Right hindlimb (tissue), 1 donor: Measurements from ENCODE around the gene TRMT1.
"Not testable (repeated sequence)": the region's sequence is repeated elsewhere in the genome, so short reads cannot be mapped to it uniquely, and the experiment has no call there.

ENCODE experiments used
- DNase-seq: peaks from one replicate; pipeline ENCODE4 v3.0.0-alpha.2; 2018

TRMT1 gene

DNA sequence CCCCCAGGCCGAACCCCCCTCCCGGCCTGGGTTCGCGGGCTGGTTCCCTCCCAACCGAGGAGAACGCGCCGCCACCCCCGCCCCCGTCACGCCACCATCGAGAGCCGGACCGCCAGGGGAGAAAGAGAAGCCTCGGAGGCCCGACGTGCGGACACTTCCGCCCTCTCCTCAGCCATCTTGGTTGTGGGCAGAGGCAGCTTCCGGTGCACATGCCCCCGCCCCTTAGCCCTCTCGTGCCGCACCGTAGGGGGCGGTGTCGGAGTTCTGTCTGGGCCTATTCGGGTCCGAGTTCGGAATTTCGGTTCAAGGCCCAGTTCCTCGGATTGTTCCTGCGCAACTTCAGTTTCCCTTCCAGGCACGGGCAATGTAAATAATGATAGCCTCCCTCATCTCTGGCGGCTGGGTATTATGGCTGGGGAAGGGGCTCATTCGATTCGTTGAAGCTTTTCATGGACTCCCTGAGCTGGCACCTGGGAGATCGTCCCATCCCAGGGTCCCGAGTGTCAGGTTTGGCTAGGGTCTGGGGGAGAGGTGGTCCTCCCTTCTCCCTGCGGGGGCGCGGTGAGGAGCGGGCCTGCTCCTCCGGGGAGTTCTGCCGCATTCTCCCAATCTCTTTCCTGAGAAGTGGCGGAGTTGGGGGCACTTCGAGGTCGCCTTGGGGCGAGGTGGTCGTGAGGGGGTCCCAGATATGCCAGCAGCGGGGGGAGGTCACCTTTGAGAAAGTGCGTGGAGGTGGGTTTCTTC lies 33.8 kb upstream of the TRMT1 start, which contains the start of the genes IER2 and STX10:
Gene IER2 (plus strand): TSS at position 225 of the 744 bp plus-strand sequence. CDS start 2,776 bp downstream, outside the sequence.
Gene STX10 (minus strand): TSS at position 189 of the 744 bp plus-strand sequence. CDS start 202 bp downstream, outside the sequence.
- DNase-seq, result peak; percentile 96

DNA sequence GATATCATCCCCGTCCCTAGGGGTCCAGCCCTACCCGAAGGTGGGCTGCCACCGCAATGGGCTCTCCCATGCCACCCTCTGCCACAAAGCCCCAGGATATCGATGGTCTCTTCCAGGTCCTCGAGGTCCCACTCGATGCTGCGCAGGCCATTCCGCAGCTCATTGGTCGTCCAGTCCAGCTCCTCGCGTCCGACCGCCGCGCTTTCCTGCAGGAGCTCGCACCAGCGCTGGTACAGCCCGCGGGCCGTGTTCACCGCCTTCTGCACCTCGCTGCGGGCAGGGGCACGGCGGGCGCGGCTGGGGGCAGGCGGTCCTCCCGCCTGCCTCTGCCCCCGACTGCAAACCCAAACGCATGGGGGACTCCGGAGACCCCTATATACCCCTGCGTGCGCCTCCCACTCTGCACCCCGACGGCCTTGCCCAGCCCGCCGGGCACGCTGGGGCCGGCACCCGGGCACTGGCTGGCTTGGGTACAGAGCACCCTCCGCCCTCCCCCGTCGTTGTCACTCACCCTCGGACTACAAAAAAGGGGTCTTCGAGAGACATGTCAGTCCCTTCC lies 33.2 kb upstream of the TRMT1 start:
- peak; percentile 66 for DNase-seq

DNA sequence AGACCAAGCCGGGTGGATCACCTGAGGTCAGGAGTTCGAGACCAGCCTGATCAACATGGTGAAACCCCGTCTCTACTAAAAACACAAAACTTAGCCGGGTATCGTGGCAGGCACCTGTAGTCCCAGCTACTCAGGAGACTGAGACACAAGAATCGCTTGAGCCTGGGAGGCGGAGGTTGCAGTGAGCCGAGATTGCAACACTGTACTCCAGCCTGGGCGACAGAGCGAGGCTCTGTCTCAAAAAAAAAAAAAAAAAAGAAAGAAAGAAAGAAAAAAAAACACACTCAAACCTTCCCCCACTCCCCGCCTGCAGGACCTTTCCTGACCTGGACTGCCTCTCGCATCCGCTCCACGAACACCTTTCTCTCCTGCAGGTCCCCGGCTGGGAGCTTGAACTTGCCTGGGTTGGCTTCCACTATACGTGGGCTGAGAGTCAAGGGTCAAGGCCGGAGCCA lies 32.7 kb upstream of the TRMT1 start:
- not testable (repeated sequence) for DNase-seq

DNA sequence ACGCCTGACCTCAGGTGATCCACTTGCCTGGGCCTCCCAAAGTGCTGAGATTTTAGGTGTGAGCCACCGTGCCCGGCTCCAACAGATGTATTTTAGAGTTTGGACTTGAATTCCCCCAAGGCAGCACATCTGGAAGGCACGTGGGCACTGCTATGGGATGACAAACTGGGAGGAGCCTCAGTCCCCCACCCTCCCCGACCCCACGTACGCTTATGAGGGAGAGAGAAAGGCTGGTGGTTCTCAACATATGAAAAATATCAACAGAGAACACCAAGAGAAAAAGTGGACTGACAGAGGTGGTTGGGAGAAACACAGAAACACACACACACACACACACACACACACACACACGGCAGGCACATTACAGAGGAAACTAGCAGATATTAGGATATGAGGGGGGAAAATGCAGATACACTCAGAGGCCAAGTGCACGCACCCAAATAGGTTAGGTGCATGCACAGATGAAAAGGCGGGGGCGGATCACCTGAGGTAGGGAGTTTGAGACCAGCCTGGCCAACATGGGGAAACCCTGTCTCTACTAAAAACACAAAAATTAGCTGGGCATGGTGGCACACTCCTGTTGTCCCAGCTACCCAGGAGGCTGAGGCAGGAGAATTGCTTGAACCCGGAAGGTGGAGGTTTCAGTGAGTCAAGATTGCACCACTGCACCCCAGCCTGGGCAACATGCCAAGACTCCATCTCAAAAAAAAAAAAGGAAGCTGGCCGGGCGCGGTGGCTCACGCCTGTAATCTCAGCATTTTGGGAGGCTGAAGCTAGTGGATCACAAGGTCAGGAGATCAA lies 30.4 kb upstream of the TRMT1 start:
- DNase-seq, result no peak

DNA sequence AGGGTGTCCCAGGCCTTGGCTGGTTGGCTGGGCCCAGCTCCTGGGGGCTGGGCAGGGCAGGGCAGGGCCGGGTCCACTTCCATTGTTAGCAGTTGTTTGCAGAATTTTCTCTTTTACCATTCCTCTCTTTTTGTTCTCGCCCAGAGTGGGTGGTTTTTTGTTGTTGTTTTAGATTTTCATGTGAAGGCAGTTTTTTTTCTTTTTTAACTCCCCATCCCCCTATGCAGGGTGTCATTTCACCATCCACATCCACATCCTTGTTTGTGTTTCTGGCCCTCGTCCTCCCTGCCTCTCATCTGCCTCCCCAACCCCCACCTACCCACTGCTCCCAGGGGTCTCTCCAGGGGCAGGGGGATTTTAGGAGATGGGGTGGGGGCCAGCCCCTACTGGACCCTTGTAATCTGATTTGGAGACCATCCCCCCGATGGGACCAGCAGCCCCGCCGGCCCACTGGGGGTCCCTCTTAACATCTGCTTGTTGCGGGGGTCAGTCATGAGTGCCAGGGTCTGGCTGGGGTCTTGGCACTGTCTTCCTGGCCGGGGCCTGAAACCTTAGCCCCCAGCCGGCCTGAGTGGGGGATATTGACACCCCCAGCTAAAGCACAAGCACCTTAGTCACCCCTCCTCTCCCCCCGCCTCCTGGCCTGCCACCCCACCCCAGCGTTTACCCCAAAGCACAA lies 23.2 kb upstream of the TRMT1 start:
- no peak for DNase-seq

DNA sequence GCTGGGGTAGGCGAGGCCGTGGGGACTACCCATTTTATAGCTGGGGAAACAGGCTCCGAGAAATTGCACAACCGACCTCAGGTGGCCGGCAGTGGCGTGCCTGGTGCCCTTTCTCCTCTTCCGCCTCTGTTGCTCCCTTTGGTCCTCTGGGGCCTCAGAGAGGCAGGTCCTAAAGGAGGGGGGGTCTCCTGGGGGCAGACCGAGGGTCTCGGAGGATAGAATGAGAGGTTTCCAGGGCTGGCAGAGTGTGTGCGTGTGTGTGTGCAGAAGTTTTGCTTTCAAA lies 22.3 kb upstream of the TRMT1 start:
- DNase-seq, result no peak

DNA sequence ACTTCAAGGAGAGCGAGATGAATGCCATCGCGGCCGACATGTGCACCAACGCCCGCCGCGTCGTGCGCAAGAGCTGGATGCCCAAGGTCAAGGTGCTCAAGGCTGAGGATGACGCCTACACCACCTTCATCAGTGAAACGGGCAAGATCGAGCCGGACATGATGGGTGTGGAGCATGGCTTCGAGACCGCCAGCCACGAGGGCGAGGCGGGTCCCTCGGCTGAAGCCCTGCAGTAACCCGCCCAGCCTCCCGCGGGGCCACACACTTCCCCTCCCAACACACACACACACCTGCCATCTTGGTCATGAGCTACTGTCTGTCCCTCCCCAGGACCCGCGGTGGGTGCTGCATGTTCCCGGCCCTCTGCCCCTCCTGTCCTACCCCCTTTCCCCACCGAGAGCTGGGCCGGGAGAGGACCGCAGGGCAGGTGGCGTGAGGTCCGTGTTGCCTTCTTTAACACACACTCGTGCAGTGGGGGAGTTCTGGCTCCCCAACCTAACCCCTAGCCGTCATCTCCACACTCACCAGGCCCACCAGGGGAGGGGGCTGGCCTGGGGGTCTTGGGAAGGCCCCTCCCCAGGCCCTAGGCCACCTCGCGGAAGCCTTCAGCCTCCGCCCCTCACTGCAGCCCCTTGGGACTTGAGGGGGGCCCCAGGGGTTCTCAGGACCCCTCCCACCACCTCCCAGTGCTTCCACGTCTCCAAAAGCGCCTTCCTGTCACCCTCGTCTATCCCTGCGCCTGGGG lies 21.8 kb upstream of the TRMT1 start:
- DNase-seq, result no peak

DNA sequence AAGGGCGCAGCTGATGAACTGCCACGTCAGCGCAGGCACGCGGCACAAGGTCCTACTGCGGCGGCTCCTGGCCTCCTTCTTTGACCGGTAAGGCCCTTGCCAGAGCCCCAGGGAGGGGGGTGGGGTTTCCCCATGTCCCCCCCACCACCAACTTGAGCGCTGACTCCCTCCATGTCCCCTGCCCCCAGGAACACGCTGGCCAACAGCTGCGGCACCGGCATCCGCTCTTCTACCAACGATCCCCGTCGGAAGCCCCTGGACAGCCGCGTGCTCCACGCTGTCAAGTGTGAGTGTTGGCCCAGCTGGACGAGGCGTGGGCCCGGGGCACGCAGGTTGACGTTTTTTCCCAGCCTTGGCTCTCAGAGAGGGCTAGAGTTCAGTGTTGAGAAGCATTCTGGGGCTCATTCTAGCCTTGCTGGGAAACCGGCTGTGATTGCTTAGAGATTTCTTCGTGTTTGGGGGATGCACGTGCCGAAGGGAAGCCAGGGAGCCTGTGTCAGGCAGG lies 20.8 kb upstream of the TRMT1 start:
- DNase-seq, result no peak

DNA sequence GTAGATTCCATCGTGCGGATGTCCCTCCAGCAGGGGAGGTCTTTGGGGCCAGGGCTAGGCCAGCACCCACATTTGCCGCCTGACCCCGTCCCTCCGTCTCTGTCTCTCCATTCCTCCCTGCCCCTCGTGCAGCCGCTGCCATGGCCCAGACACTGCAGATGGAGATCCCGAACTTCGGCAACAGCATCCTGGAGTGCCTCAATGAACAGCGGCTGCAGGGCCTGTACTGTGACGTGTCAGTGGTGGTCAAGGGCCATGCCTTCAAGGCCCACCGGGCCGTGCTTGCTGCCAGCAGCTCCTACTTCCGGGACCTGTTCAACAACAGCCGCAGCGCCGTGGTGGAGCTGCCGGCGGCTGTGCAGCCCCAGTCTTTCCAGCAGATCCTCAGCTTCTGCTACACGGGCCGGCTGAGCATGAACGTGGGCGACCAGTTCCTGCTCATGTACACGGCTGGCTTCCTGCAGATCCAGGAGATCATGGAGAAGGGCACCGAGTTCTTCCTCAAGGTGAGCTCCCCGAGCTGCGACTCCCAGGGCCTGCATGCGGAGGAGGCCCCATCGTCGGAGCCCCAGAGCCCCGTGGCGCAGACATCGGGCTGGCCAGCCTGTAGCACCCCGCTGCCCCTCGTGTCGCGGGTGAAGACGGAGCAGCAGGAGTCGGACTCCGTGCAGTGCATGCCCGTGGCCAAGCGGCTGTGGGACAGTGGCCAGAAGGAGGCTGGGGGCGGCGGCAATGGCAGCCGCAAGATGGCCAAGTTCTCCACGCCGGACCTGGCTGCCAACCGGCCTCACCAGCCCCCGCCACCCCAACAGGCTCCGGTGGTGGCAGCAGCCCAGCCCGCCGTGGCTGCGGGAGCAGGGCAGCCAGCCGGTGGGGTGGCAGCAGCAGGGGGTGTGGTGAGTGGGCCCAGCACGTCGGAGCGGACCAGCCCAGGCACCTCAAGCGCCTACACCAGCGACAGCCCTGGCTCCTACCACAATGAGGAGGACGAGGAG lies 18.8 kb upstream of the TRMT1 start:
- no peak for DNase-seq

DNA sequence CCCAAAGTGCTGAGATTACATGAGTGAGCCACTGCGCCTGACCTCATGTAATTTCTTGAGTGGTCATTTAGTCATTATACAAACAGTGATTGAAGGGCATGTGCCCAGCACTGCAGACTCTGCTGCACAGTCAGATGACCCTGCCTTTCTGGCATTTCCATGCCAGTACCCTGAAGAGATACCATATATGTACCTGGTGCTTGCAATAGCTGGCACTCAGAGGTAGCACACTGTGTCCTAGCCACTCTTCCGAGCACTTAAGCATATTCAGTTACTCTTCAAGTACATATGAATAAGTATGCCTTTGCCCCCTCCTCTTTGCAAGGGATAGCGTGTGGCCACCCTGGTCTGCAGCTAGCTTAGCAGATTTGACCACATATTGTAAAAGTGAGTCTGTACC lies 18.1 kb upstream of the TRMT1 start:
- DNase-seq, result no peak

DNA sequence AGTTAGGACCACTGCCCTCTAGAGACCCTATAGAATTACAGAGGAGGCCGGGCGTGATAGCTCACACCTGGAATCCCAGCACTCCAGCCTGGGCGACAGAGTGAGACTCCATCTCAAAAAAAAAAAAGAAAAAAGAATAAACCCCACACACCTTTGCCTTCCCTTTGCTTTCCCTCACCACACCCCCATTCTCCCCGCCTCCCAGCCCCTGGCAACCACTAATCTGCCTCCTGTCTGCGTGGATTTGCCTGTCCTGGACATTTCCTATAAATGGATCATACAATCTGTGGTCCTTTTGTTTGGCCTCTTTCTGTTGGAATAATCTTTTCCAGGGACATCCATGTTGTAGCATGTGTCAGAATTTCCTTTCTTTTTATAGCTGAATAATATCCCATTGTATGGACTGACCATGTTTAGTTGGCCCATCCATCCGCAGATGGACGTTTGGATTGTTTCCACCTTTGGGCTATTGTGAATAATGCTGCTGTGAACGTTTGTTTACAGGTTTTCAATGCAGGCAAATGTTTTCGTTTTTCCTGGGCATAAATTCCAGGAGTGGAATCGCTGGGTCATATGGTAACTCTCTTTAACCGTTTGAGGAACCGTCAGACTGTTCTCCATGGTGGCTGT lies 16.8 kb upstream of the TRMT1 start:
- no peak for DNase-seq

DNA sequence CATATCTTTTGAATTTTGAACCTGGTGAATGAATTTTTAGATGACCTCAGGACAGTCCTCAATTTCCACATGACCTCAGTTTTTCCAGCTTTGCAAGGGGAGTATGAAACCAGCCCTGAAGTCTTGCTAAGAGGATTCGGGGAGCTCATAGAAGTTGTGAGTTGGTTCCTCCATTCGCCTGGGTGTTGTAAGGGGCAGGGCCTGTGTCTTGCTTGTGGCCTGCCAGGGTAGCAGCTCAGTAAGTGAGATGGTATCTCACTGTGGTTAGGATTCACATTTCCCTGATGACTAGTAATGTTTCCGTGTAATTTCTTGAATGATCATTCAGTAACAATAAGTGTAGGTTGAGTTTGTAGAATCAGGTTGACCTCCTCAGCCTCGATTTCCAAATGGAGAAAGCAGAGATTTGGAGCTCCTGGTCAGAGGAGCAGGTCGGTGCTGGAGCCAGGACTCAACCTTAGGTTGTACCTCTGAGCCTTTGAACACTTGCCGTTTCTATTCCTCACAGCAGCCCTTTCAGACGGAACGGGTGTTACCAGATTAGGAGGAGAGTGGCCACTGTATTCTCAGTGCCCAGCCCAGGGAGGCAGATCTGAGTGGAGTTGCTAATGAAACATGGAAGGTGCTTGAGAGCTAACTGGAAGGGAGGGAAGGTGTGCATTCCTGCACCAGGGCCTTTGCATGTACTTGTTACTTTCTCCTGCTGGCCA lies 16.1 kb upstream of the TRMT1 start:
- DNase-seq, result no peak

DNA sequence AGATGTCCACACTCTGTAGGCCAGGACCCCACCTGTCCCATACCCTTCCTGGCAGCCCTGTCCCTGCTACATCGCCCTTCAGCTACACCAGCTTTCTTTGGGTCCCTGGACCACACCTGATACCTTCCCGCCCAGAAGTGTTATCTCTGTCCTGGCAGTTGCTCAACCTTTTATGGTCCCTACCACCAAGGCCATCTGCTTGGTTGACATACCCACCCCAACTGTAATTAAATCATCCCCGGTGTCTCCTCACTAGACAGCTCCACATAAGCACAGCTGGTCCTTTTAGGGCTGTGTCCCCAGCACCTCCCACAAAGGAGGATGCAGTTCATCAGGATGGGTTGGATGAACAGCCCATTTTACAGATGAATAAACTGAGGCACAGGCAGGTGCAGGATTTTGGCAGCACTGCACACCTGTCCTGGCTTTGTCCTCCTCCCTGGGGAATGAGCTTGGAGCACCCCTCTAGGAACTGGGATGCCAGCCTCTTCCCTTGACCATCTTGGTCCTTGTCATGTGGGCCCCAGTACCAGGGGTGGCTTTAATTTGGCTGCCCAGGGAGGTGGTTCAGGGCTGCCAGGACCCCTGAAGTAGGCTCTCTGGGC lies 14.4 kb upstream of the TRMT1 start:
- DNase-seq, result no peak

DNA sequence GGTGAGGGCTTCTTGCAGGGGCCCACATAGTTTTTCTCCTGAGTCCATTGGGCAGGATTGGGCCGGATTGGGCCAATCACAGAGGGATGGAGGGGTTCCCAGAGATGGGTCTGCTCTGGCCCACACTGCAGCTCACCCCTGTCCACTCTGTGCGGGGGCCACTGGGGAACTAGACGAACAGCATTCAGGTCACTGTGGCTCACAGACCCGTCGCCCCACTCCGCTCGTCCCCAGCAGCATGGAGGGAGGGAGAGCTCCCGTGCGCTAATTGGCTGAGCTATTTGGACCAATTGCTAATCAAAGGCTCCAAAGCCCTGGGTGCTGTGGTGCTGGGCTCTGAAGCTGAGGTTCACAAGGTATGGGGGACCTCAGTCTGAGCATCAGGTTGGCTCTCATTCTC lies 12.8 kb upstream of the TRMT1 start:
- DNase-seq, result no peak

DNA sequence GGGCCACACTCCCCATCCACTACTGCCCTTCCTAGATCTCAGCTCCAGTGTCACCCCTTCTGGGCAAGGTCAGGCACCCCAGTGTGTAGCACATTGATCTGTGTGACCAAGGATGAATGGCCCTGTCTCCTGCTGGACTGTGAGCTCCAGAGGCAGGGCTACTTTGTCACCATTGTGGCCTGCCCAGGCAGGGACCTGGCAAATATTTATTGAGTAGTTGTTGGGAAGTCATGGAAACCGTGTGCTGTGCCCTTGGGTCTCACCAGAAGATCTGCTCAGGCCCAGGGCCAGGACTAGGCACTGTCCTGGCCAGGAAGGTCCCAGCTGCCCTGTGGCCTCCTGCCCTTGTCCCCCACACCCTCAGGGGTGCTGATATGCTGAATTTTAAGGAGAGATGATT lies 12.0 kb upstream of the TRMT1 start:
- DNase-seq, result no peak

DNA sequence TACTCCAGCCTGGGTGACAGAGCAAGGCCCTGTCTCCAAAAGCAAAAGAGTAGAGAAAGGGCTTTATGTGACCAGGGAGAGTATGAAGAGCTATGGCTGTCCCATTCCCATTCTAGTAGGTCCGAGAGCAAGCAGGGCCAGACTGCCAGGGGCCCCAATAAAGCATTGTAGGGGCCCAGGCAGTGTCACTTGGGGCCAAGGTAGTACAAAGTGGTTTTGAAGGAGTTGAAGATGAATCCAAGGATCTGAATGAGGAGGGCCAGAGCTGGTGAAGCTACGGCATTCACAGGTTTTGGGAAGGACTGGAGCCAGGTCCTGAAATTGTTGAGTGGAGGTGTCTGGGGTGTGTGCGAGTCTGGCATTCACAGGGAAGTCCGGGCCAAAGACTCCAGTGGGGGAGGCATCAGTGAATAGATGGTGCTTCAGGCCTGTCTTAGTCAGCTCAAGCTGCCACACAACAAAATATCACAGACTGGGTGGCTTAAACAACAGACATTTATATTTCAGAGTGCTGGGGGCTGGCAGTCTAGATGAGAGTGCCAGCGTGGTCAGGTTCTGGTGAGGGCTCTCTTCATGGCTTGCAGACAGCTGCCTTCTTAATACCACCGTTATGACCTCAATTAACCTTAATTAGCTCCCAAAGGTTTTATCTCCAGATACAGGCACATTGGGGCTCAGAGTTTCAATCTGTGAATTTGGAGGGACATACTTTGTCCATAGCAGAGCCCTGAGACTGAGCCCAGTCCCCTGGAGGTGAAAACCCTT lies 11.5 kb upstream of the TRMT1 start:
- no peak for DNase-seq

DNA sequence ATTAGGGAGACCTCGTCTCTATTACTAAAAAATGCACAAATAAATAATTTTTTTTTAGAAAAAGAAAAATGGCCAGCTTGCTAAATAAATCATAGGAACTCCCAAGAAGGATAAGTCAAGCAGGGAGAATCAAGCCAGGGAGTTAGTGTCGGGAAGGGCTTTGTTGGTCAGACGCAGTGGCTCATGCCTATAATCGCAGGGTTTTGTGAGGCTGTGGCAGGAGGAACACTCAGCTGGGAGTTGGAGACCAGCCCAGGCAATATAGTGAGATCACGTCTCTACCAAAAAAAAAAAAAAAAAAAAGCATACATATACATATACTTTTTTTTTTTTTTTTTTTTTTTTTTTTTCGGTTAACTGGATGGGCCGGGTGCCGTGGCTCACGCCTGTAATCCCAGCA lies 10.5 kb upstream of the TRMT1 start:
- no peak for DNase-seq
